Keratinocyte (primary cell): ENCODE measurements around the gene GTF2A1L.

ENCODE experiments used
- EZH2 ChIP-seq: IDR thresholded peaks from one replicate; pipeline ENCODE4 v1.6.1; 2012; ENCODE audit warnings: inconsistent platforms, mild to moderate bottlenecking, low read length, moderate library complexity
- TF ChIP-seq, protein P1 (sequence below), 3 experiments: IDR thresholded peaks in 1 of 3; conservative IDR thresholded peaks in 1 of 3; optimal IDR thresholded peaks in 1 of 3; 2 replicates in 2 of 3; 3 replicates in 1 of 3; pipeline versions ENCODE3 to v1.5.1; 2011; ENCODE audit warnings: low read length in 3 of 3, mild to moderate bottlenecking in 3 of 3, moderate library complexity in 2 of 3, control low read depth in 1 of 3, inconsistent platforms in 1 of 3; ENCODE audit not compliant: insufficient read depth in 2 of 3; ENCODE audit errors: extremely low read depth in 1 of 3

DNA sequence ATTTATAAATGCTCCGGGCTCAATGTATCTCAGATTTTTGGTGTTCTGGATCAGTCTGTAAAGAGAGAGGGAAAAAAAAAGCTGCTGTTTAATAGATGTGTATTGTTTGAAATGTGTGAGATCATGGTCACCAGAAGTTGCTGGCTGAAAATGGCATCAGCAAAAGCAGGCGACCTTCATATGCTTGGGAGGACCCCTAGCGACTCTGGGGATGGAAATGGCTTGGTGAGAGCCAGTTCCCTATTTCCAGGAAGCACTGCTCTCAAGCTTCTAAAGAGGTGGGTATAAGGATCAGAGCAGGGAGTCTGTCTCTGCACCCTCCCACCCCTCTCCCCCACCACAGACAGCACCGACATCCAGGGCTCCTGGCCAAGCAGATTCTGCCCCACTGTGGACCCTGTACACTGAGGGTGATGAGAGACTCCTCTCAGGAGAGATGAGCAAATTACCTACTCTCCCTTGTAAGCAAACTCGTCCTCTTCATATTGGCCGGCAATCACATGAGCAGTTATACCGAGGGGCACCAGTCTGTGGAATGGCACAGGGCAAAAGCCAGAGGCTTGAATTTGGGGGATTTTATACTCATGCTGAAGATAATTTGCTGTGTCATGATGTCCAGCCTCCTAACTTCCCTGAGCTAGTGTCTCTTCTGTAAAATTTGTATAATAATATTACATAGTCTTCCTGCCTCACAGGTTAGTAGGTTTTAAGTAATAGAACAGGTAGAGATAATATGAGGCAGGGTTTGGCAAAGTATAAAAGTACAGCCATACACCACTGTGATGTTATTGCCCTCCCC is 108.2 kb downstream of the GTF2A1L start:
- TF ChIP-seq, protein P1, sequence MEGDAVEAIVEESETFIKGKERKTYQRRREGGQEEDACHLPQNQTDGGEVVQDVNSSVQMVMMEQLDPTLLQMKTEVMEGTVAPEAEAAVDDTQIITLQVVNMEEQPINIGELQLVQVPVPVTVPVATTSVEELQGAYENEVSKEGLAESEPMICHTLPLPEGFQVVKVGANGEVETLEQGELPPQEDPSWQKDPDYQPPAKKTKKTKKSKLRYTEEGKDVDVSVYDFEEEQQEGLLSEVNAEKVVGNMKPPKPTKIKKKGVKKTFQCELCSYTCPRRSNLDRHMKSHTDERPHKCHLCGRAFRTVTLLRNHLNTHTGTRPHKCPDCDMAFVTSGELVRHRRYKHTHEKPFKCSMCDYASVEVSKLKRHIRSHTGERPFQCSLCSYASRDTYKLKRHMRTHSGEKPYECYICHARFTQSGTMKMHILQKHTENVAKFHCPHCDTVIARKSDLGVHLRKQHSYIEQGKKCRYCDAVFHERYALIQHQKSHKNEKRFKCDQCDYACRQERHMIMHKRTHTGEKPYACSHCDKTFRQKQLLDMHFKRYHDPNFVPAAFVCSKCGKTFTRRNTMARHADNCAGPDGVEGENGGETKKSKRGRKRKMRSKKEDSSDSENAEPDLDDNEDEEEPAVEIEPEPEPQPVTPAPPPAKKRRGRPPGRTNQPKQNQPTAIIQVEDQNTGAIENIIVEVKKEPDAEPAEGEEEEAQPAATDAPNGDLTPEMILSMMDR (optimal IDR thresholded peaks at IDR 0.05 in 1 of 3, IDR thresholded peaks at IDR 0.05 in 1 of 3, conservative IDR thresholded peaks at IDR 0.05 in 1 of 3; ENCODE audit: extremely low read depth in 1 of 3, insufficient read depth in 2 of 3, low read length in 3 of 3): no peak
- TF ChIP-seq EZH2: no peak
